ENCODE measurements around the gene TCP11. TPM values are rescaled to one million over a fixed set of nuclear protein-coding genes. Genes with fewer than 3 reads are reported as not detected.

TCP11 gene
- total RNA-seq, 1 experiment from 2014 or later, result not detected

- H2BK120ac ChIP-seq (ENCODE audit: low read depth, low read length, poor library complexity, severe bottlenecking), result no peak overlapping the region
- H3T11ph ChIP-seq (ENCODE audit: low read length), result no peak overlapping the region
- no peak overlapping the region for H2BK12ac ChIP-seq (ENCODE audit: insufficient read length, low read depth, low read length)
- H4K91ac ChIP-seq (ENCODE audit: insufficient read length, low read depth, low read length), result no peak overlapping the region
- H3K4me2 ChIP-seq (ENCODE audit: insufficient read depth, insufficient read length, low read length), result no peak overlapping the region
- H4K5ac ChIP-seq (ENCODE audit: insufficient read length, low read depth, low read length), result no peak overlapping the region
- H3K4me3 Mint-ChIP-seq, result no peak overlapping the region
- no peaks in the 10 kb centered on the region for H3K27me3 Mint-ChIP-seq (ENCODE audit: low read depth)
- no peak overlapping the region for H3K27ac ChIP-seq (ENCODE audit: insufficient read length, low read depth, low read length)
- H3K14ac ChIP-seq (ENCODE audit: insufficient read depth, low read length), result no peak overlapping the region
- WGBS (ENCODE audit: extremely low coverage, insufficient read length, low lambda C conversion rate), result no CpG with 5 or more reads among the region's 4 CpGs
- TF ChIP-seq CTCF (conservative IDR thresholded peaks at IDR 0.05), result no peak
- H3K79me2 ChIP-seq (ENCODE audit: insufficient read depth, low read length), result no peaks in the 10 kb centered on the region
- H3K18ac ChIP-seq (ENCODE audit: insufficient read length, low read depth, low read length), result no peak overlapping the region
- H3K27ac Mint-ChIP-seq, result 0 out of 7 replicates have a peak overlapping the region, but pooled peaks of 1 of the 3 experiments have one; percentile 76
- no peaks in the 10 kb centered on the region for H3K9me3 ChIP-seq (ENCODE audit: control insufficient read depth, low read depth, low read length)
- H3K9me3 Mint-ChIP-seq, result no peaks in the 10 kb centered on the region
- no peaks in the 10 kb centered on the region for H3K23me2 ChIP-seq (ENCODE audit: insufficient read length, low read depth, low read length, poor library complexity, severe bottlenecking)
- peaks cover 45 to 50% of the 10 kb centered on the region in 2 experiments for H3K4me1 Mint-ChIP-seq
- no peak overlapping the region for H3K4ac ChIP-seq (ENCODE audit: low read depth, low read length)
- H2AK5ac ChIP-seq (ENCODE audit: insufficient read length, low read length), result no peak overlapping the region
- no peak overlapping the region for H3K56ac ChIP-seq (ENCODE audit: insufficient read length, low read depth, low read length)
- H2BK20ac ChIP-seq (ENCODE audit: low read depth, low read length, poor library complexity, severe bottlenecking), result no peak overlapping the region
- H4K20me1 ChIP-seq (ENCODE audit: control insufficient read depth, insufficient read depth, insufficient read length), result no peaks in the 10 kb centered on the region
- H2BK15ac ChIP-seq (ENCODE audit: low read depth, low read length), result no peak overlapping the region
- no peak for DNase-seq
- H3K23ac ChIP-seq (ENCODE audit: insufficient read length, low read depth, low read length), result no peak overlapping the region
- no peak overlapping the region for H2BK5ac ChIP-seq (ENCODE audit: insufficient read length, low read length)
- no peak overlapping the region for H2AFZ ChIP-seq (ENCODE audit: low read length)
- H3K9ac ChIP-seq (ENCODE audit: extremely low read depth, insufficient read length, low read length), result no peak overlapping the region
- no peak overlapping the region for H4K8ac ChIP-seq (replicated peaks; ENCODE audit: insufficient read length, low read depth, low read length)
- H3K27me3 ChIP-seq (ENCODE audit: insufficient read depth, low read length), result no peaks in the 10 kb centered on the region
- peaks cover 8% of the 10 kb centered on the region; the same call in 1 of the 2 replicates for H3K4me1 ChIP-seq (ENCODE audit: insufficient read depth, low read length)
- no peaks in the 10 kb centered on the region for H3K79me1 ChIP-seq (ENCODE audit: insufficient read depth, low read depth, low read length, poor library complexity, severe bottlenecking)
- peaks cover 1 to 6% (median 4%) of the 10 kb centered on the region in 3 experiments; a peak in 3 of 7 replicates for H3K36me3 Mint-ChIP-seq (ENCODE audit: insufficient read depth in 1 of 3, low read depth in 3 of 3)
Observed at GRCh38 chr6:35094183-35094582, 47.0 kb downstream of the TCP11 start.
